DMS79 (cell line): ENCODE measurements around the gene NUP85.
A peak's percentile ranks its signal among the peaks of the same experiment; 100 is the strongest.
"Not testable (repeated sequence)": the region's sequence is repeated elsewhere in the genome, so short reads cannot be mapped to it uniquely, and the experiment has no call there.

Source experiments
- DNase-seq: peaks from one replicate; lab custom pipeline; 2025; lab: John Stamatoyannopoulos, UW

NUP85 gene

GRCh38 chr17:75267411-75268232, 62.1 kb downstream of the NUP85 start:
- DNase-seq: no peak

- no peak for DNase-seq
These were observed 64.4 kb downstream of the NUP85 start for GRCh38 chr17:75269844-75270217.

GRCh38 chr17:75270218-75270965, 64.9 kb downstream of the NUP85 start:
- peak; percentile 27 for DNase-seq

- DNase-seq: no peak
These were observed 65.4 kb downstream of the NUP85 start, which contains the start of gene MIF4GD for GRCh38 chr17:75270966-75271232. Gene MIF4GD (minus strand): TSS chr17:75271231. CDS start chr17:75270195, 1,036 bp downstream.

- no peak for DNase-seq
These were observed 65.9 kb downstream of the NUP85 start for GRCh38 chr17:75271233-75271954.

GRCh38 chr17:75271955-75272847, 66.7 kb downstream of the NUP85 start:
- DNase-seq: no peak

GRCh38 chr17:75272848-75273184, 67.3 kb downstream of the NUP85 start:
- DNase-seq: no peak

GRCh38 chr17:75273977-75274708, 68.7 kb downstream of the NUP85 start:
- no peak for DNase-seq

- no peak for DNase-seq
These were observed 72.2 kb downstream of the NUP85 start for GRCh38 chr17:75277664-75278071.

GRCh38 chr17:75280189-75280588, 74.7 kb downstream of the NUP85 start:
- not testable (repeated sequence) for DNase-seq

GRCh38 chr17:75285123-75285522, 79.6 kb downstream of the NUP85 start:
- no peak for DNase-seq
